Measurements from ENCODE around the gene PTER.

Gene PTER

DNA sequence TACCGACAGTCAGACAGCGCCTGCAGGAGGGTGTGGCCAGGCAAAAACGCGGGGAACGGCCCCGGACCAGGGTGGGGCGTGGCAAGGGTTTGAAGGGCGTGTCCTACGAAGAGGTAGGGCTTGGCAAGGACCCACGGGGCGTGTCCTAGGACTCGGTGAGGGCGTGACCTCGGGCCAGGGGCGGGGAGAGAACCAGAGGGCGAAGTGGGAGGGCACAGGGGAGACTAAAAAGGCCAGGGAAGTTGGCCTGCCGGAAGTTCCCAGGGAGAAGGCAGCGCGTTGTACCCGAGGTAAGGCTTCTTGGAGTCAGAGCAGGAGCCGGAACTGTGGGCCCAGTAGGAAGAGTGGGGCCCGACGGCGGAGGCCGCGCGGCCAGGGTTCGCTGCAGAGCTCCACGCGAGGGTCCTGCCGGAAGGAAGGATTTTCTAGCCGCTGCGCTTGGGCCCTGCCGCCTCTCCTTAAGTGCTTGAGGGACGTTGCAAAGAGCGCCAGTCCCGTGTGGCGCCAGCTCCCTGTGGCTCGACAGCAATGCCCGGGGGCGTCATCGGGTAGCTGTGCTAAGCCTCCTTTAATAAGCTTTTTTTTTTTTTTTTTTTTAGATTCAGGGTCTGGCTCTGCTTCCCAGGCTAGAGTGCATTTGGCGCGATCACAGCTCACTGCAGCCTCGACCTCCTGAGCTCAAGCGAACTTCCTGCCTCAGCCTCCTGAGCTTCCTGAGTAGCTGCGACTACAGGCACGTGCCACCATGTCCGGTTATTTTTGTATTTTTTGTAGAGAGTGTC is at the start of gene PTER:
PTER (plus strand) TSS at position 253 of the 782 bp plus-strand sequence. CDS start 47,375 bp downstream, outside the sequence.
- DNase-seq (ENCODE audit: low read depth): peak; percentile 68

DNA sequence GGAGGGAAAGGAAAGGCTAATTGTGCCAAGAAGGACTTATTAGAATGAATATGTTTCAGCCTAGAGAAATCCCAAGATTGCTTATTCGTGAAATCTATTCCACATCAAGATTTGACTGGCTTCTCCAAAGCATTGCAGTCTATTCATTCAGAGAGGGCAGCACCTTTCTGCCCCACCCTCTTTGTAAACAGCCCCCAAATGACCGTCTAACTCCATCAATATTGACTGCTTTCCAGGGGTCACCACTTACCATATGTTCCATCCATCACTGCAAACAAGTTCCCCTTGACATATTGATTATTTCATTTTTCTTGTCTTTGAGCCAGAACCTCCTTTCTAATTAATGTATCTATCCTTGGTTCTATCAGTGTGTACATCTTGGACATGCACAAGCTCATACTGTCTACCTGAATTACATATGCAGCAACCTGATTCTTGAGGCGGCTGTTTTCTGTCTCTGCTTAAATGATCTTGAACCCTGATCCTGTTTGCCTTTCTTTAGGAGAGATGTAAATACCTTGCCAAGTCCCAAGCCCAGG is 44.2 kb upstream of the PTER start:
- no peak for DNase-seq (ENCODE audit: low read depth)

DNA sequence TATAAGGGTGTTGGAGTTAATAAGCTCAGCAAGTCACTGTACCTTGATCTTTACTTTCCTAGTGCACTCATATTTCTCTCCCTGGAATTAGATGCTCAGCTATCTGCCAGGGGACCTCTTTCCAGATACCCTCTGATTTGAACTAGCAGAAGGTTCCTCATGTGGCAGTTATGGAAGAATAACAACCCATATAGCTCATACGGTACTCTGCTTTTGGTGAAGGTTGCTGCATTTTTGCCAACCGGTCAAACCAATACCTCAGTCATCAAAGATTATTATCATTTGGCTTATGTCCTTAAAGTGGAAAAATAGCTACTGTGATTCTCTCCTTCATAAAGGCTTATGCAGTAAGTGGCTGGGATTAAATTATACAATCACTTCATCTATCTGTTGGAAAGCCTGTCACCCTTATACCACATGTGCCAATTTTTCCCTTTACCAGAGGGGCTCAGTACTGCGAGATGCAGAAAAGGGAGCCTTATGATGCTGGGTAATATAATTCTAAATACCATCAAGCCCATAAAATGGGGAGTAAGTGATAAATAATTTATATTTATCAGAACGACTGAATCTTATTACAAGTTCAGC is 43.4 kb upstream of the PTER start:
- no peak for DNase-seq (ENCODE audit: low read depth)

- DNase-seq (ENCODE audit: low read depth): no peak
These were observed 35.4 kb upstream of the PTER start for GRCh38 chr10:16401416-16401815.

GRCh38 chr10:16408379-16408778 is 28.4 kb upstream of the PTER start:
- DNase-seq (ENCODE audit: low read depth): no peak

DNA sequence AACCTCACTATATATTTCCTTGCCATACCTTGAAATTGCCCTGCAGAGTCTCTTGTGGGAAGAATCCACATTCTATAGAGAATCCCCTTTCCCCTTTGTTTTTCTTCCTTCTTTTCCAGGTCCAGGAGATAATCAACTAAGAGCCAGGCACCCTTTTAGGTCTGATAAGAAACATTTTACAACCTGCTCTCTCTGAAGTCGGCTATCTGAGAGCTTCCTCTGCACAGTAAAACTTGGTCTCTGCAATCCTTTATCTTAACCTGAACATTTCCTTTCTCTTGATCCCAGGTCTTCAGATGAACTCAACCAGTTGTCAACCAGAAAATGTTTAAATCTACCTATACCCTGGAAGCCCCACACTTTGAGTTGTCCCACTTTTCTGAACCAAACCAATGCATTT is 19.5 kb upstream of the PTER start:
- no peak for DNase-seq (ENCODE audit: low read depth)

GRCh38 chr10:16423599-16423998 is 13.2 kb upstream of the PTER start:
- no peak for DNase-seq (ENCODE audit: low read depth)

GRCh38 chr10:16425449-16425848 is 11.4 kb upstream of the PTER start:
- DNase-seq (ENCODE audit: low read depth): no peak

DNA sequence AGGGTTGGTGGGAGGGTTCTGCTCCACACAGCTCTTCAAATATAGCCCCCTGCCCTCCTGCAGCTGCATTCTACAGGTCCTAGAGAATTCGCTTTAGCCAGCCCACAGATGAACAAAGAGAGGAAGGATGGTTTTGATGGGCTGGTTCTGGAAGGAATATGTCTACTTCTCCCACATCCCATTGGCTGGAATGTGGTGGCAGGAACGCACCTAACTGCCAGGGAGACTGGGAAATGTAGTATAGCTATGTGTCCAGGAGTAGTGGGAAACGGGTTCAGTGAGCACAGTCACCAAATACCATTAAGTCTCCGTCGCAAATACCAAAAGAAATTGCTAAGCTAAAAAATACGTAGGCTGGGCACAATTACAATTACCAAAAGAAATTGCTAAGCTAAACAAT is 7.3 kb upstream of the PTER start:
- DNase-seq (ENCODE audit: low read depth): no peak

GRCh38 chr10:16436367-16436757 is 448 bp upstream of the PTER start:
- no peak for DNase-seq (ENCODE audit: low read depth)

GRCh38 chr10:16437540-16437894 is 707 bp downstream of the PTER start:
- no peak for DNase-seq (ENCODE audit: low read depth)

GRCh38 chr10:16439295-16439694 is 2.5 kb downstream of the PTER start:
- no peak for DNase-seq (ENCODE audit: low read depth)

GRCh38 chr10:16440396-16441133 is 3.8 kb downstream of the PTER start:
- no peak for DNase-seq (ENCODE audit: low read depth)

DNA sequence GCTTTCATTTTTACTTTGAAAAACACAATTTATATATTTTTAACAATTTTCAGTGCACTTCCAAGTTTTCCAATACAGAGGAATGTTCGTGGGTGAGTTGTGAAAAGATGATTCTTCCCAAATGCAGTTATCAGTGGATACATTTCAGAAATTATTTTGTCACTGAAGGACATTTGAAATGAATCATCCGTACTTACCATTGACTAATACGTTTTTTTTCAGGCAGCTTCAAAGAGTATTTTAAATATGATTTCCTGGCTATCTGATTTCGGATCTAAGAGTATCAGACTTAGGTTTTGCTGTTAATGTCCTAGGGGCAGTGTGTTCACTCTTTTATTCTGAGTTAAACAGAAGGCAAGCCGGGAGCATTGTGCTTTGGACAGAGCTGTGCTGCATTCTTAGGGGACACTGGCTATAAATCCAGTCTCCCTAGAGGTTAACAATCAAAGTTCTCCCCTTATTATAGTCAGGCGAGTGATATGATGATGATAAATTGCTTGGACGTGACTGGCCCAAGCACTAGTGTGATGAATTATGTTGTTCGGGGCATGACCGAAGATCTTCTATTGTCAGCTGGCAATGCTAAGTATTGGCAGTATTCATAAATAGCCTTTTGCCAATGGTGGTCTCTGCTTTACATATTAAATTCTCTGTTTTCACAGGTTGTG is 4.5 kb downstream of the PTER start:
- no peak for DNase-seq (ENCODE audit: low read depth)

DNA sequence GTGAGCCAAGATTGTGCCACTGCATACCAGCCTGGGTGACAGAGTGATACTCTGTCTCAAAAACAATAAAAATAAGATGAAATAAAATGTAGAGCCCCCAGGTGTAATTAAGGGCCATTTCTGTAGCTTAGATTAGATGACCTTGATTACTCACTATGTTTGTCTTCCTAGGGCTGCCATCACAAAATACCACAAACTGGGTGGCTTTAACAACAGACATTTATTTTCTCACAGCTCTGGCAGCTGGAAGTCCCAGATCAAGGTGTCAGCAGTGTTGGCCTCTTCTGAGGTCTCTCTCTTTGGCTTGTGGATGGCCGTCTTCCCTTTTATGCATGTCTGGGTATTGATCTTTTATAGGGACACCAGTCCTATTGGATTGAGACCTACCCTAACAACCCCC is 6.1 kb downstream of the PTER start:
- no peak for DNase-seq (ENCODE audit: low read depth)

GRCh38 chr10:16445770-16446469 is 9.1 kb downstream of the PTER start:
- DNase-seq (ENCODE audit: low read depth): no peak

- no peak for DNase-seq (ENCODE audit: low read depth)
These were observed 12.6 kb downstream of the PTER start for GRCh38 chr10:16449454-16449853.

DNA sequence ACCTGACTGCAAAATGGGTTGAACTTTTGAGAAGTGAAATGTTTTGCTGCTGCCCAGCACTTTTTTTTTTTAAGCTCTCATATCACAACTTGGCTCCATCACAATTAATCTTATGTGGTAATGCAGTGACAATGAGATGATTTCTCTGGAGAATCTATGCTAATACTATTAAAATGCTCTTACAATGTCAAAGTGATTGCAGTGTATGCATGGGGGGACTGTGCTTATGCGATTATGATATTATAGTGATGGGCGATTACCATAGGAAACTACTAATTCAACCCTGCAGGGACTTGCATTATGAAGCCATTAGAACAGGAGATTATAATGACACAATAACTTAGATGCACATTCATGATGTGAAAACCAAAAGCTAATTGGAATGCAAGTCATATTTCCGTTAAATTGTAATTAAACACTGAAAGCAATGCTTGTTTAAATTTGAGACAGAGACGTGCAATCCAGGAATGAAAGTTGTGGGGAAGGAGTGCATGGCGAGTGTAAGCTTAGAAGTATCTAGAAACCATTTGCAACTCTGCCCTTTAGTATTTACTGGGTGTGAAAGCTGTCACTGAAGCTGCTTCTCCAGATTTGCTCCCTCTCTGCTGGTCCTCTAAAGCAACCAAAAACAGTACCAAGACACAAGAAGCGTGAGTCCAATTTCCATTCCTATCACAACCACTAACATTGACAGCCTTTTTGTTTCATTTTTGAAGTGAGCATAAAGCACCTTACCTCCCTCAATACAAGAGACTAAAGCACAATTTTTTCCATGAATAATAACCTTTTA is 21.6 kb downstream of the PTER start:
- no peak for DNase-seq (ENCODE audit: low read depth)

GRCh38 chr10:16459423-16459939 is 22.7 kb downstream of the PTER start:
- DNase-seq (ENCODE audit: low read depth): no peak

DNA sequence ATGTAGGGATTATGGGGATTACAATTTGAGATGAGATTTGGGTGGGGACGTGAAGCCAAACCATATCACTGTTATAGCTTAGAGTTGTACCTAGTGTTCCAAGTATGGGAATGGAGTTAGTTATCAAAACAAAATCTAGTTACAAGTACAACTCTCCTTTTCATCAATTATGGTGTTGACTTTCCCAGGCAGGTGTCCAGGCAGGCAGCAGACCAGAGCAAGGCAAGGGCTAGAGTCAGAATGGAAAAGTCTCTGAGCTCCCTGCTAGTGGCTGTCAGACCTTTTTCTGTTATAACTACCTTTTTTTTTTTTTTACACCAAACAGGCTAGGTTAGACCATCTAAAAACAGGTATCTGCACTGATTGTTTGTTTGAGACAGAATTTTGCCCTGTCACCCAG is 29.2 kb downstream of the PTER start:
- DNase-seq (ENCODE audit: low read depth): no peak

DNA sequence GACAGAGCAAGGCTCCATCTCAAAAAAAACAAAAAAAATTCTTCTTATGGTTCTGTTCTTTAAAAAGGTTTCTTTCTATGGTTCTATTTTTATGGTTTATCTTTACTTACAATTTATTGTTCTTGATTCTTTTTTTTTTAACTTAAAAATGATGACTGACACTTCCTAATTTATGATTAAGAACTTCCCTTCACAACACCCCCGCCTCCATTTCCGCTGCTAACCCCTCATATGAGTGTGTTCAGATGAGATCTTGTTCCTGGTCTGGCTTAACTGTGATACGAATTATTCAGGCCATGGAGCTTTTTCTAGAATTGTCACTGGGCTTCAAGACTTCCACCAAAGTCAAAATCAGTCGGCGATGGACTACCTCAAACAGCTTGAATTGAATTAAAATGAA is 33.9 kb downstream of the PTER start:
- DNase-seq (ENCODE audit: low read depth): no peak

All from HS-5 (cell line).